Activated T-cell treated with anti-CD3 and anti-CD28 coated beads, Interleukin-2, amount 50 U/mL, for 48 hours (primary cell): ENCODE data around the gene PODNL1.
"Not testable (repeated sequence)": the region's sequence is repeated elsewhere in the genome, so short reads cannot be mapped to it uniquely, and the experiment has no call there.

Source experiments
- DNase-seq, 2 experiments: peaks; one replicate each; pipeline ENCODE4 v3.0.0-alpha.2; 2020

PODNL1 gene

GRCh38 chr19:13923194-13923987 is 14.8 kb downstream of the PODNL1 start:
- no peak for DNase-seq

- DNase-seq = not testable (repeated sequence)
Measured at GRCh38 chr19:13922118-13922517, 16.1 kb downstream of the PODNL1 start.

GRCh38 chr19:13920940-13921747 is 17.1 kb downstream of the PODNL1 start:
- DNase-seq = peak; percentile 43 to 51

- no peak for DNase-seq
Measured at GRCh38 chr19:13920524-13920923, 17.7 kb downstream of the PODNL1 start.

- no peak for DNase-seq
Measured at GRCh38 chr19:13918726-13919411, 19.3 kb downstream of the PODNL1 start.

- DNase-seq = no peak
Measured at GRCh38 chr19:13917888-13918406, 20.3 kb downstream of the PODNL1 start.

GRCh38 chr19:13914777-13915176 is 23.4 kb downstream of the PODNL1 start:
- DNase-seq = no peak

- DNase-seq = no peak
Measured at GRCh38 chr19:13913352-13913751, 24.9 kb downstream of the PODNL1 start.

GRCh38 chr19:13909430-13909829 is 28.8 kb downstream of the PODNL1 start:
- DNase-seq = no peak

GRCh38 chr19:13908674-13909073 is 29.5 kb downstream of the PODNL1 start:
- no peak for DNase-seq

- DNase-seq = no peak
Measured at GRCh38 chr19:13906910-13907309, 31.3 kb downstream of the PODNL1 start.

- DNase-seq = no peak
Measured at GRCh38 chr19:13906521-13906904, 31.7 kb downstream of the PODNL1 start.

- peak; percentile 97 to 98 for DNase-seq
Measured at GRCh38 chr19:13905634-13906520, 32.3 kb downstream of the PODNL1 start, which contains the start of the genes BRME1 and CC2D1A. Gene BRME1 (minus strand): TSS chr19:13906117. CDS start chr19:13904892, 1,225 bp downstream. Gene CC2D1A (plus strand): TSS chr19:13906201. CDS start chr19:13906442, 241 bp downstream.

GRCh38 chr19:13902993-13903555 is 35.1 kb downstream of the PODNL1 start:
- peak; percentile 34 to 44 for DNase-seq

GRCh38 chr19:13899912-13900584 is 38.2 kb downstream of the PODNL1 start:
- no peak for DNase-seq

GRCh38 chr19:13899393-13899792 is 38.8 kb downstream of the PODNL1 start:
- no peak for DNase-seq

GRCh38 chr19:13896227-13896626 is 42.0 kb downstream of the PODNL1 start:
- no peak for DNase-seq

GRCh38 chr19:13894552-13894951 is 43.7 kb downstream of the PODNL1 start:
- no peak for DNase-seq

- no peak for DNase-seq
Measured at GRCh38 chr19:13892870-13893269, 45.3 kb downstream of the PODNL1 start.

- DNase-seq = no peak
Measured at GRCh38 chr19:13890136-13890535, 48.1 kb downstream of the PODNL1 start.

- DNase-seq = no peak
Measured at GRCh38 chr19:13888281-13888680, 49.9 kb downstream of the PODNL1 start.
